GM20431 (cell line): ENCODE results near the gene ARMC8.

Experiments used
- in situ Hi-C: fragments of 300-500 bp; cut with MseI, MboI; formaldehyde crosslinking; loops from one replicate; pipeline ENCODE4 v1.15.0; 2020; ENCODE audit warnings: low sequenced_read_pairs; ENCODE audit not compliant: unreplicated experiment

The ARMC8 gene

DNA sequence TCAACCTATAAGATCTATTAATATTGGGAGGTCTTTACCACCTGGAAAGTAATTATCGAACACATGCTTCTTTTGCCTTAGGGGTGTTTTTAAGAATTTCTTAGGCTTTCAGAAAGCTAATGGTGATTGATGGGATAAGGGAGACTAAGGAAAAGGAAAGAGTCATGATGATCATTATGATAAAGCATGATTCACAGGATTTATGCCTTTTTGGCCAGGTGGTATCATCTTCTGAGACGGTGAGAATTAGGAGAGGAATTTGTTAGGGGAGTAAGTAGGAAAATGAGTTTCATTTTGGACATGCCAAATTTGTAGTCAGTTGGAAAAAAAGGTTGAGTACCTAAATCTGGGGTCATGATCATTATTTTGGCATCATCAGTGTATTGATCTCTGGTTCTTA lies 8.9 kb downstream of the ARMC8 start:
- in situ Hi-C loops: no loop called here

DNA sequence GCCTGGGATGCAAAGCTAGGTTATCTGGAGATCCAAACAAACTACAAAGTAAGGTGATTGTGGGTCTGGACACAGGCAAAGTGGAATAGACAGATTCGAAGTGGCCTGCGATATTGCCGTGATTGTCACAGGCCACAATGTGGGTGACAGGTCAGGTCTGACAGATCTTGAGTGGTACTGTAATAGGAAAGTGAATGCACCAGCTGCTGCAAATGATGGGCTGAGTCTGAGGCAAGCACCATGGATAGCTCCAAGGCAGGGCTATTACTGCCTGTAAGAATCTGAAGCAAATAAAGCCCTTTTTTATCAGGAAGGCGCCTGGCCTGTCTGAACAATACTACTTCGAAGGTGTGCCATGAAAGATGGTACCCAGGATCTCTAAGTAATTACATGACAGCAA lies 10.0 kb downstream of the ARMC8 start:
- in situ Hi-C loops: no loop called here

DNA sequence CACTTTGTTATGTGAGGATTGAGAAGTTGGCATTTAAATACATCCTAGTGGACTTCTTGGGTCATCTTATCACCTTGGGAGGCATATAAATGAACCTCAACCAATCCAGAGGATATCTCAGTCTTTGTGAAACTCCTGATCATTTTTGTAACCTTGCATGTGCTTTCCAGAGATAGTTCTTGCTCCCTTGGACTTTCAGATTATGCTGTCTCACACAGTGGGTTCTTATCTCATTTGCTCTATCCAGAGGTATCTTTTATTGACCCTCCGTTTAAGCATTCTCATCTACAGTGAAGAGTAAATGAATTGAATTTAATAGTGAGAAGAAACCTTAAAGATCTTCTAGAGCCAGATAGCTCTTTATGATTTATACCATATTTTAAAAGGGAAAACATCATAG lies 10.4 kb downstream of the ARMC8 start:
- in situ Hi-C loops: no loop called here

DNA sequence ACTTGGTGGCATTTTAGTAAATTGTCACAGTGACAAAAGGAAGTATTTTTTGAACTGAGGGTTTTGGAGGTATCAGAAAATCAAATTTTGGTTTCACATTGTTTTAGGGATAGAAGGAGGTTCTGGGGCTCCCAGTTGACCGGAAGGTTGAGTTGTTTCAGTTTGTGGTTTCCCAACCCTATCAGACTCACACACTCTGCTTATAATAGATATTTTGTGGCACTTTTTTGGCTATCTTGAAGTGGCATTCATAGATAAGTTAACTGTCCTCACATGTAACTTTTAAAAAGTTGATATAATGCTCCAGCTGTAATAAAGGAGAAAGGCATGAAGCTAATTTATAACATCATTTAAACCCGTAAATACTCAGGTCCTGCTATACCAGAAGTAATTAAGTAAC lies 12.8 kb downstream of the ARMC8 start:
- in situ Hi-C loops: no loop called here

DNA sequence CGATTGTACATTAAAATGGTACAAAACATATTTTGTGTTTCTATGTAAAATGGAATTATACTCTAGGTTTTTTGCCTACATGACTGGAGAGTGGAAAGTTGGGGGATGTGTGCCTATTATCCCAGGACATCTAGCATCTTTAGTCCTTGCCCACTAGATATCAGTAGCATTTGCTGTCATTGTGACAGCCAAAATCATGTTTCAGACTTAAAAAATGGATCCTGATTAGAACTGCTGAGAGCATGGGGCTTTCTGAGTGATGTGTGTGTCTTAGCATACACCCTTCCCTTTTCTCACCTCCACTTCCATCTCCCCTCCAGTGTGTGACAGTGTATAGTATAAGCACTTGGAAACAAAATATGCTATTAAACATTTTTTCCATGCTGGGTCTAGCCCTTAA lies 13.3 kb downstream of the ARMC8 start:
- in situ Hi-C loops: no loop called here

DNA sequence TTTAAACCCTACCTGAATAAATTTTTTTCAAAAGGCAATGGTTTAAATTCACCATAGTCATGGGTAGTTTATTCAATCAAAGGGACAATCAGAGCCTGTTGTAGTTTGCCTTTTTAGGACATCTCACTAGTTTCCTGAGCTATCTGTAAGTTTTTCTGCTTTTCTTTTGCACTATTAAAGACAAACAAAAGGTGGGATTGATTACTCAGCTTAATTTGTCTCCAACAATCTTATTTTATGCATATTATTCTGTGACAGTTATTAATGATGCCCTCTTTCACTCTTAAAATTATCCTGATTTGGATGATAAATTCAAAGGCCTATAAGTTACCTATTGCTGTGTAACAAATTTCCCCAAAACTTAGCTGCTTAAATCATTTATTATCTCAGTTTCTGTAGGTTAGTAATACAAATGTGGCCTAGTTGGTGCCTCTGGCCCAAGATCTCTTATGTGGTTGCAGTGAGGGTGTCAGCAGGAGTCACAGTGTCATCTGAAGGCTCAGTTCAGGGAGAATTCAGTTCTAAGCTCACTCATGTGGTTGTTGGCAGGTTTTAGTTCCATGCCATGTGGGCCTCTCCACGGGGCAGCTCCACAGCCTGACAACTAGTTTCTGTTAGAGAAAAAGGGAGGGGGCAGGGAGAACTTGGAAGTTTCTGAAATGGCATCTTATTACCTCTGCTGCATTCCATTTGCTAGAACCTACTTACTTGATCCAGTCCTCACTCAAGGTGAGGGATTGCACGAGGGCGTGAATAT lies 16.0 kb downstream of the ARMC8 start:
- in situ Hi-C loops: no loop called here

DNA sequence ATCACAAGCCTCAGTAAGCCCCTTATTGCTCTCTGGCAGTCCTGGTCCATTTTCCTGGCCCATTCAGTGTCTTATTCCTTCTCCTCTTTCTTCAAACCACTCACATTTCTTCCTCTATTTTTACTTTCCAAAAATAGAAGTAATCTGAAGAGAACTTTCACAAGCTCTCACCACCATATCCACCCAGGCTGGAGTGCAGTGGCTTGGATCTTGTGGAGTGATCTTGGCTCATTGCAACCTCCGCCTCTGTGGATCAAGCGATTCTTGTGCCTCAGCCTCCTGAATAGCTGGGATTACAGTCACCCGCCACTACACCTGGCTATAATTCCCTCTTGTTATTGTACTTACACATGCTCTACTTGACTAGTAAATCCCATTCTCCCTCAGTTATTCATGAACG lies 16.8 kb downstream of the ARMC8 start:
- in situ Hi-C loops: no loop called here

DNA sequence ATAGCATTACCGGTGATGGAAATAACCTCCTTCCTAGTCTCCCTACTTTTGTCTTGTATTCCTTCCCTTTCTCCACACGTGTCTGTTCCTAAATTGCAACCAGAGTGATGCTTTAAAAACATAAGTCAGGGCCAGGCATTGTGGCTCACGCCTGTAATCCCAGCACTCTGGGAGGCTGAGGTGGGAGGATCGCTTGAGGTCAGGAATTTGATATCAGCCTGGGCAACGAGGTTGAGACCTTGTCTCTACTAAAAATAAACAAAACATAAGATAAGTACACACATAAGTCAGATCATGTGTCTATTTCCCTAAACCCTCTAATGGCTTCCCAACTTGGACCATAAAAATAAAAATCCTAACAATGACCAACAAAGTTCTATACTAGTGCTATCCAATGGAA lies 18.4 kb downstream of the ARMC8 start:
- in situ Hi-C loops: no loop called here

DNA sequence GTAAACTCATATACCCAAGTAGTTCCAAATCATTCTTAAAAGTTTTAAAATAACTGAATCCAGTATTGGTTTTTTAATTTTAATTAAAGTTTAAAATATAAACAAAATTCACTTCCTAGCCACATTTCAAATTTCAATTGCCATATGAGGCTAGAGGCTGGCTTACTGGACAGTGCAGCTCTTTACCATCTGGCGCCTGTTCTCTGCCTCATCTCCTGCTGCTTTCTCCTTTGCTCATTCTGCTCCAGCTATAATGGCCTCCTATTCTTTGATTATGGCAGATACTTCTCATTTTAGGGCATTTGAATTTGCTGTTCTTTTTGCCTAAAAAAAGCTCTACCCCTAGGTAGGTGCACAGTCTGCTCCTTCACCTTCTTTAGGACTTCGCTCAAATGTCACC lies 19.1 kb downstream of the ARMC8 start:
- in situ Hi-C loops: no loop called here

DNA sequence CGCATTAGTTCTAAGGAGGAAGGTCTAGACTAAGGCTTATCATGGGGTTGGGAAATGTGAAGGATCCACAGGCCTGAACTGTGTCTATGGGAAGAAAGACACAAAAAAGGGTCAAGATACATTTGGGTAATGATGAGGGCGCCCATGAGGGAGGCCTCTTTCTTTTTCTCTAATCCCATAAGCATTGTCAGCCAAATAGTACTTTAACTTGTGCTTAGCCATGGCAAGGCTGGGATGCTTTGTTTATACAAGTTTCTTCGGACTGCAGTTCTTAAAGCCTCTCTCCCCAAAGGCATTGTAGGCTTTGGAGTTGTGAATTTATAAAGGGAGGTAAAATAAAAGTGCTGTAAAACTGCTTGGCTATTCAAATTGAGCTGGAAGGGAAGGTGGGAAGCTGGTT lies 23.4 kb downstream of the ARMC8 start:
- in situ Hi-C loops: no loop called here

DNA sequence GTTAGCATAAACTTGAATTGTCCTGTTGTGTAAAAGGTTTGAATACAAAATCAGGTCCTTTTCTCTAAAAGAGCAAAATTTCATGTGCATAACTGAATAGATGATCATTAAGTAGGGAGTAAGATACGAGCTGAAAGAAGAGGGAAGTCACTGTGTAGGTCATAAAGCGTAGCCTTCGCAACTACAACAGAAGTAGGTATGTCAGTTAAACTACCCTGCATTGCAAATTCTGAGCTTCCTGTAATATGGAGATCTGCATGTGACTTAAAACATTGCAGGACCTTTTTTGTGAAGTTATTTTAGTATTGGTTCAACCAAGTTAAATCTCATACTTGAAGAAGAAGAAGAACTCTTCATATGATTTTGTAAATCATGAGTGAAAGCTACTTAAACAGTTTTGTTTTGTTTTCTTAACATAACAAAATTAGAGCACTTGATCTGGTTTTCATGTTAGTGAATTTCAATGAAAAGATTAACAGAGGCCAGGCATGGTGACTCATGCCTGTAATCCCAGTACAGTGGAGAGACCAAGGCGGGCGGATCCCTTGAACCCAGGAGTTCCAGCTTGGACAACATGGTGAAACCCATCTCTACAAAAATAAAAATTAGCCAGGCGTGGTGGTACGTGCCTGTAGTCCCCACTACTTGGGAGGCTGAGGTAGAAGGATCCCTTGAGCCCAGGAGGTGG lies 26.4 kb downstream of the ARMC8 start:
- in situ Hi-C loops: no loop called here

DNA sequence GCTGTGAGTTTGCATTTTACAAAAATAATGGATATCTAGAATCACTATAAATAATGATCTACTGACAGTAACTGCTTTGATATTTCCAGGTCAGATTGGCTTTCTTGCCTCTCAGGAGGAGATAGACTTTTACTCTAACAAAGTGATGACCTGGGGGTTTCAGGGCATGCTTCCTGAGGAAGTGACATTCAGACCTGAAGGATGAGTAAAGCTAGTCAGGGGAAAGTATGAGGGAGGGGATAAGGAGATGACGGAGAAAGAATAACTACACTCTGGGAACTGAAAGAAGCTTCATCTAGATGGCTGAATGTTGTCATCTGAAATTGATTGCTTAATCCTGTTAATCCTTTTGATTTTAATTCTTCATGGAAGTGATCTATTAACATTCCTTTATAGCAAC lies 32.2 kb downstream of the ARMC8 start:
- in situ Hi-C loops: no loop called here

DNA sequence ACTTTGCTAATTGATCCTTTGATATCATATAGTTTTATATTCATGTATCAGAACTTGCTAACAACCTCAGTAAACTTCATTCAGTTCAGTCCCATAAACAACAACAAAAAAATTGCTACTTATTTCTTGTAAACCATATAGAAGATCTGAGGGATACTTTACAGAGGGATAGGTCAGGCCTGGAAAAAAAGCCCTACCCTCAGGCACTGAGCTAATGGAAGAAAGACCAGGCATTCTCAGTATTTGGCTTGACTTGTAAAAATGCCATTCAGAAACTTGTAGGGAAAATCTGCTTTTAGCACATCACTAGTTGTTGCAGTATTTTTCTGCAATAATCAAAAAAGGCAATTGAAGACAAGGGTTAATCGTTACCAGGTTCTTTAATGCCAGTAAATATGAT lies 33.1 kb downstream of the ARMC8 start:
- in situ Hi-C loops: no loop called here

DNA sequence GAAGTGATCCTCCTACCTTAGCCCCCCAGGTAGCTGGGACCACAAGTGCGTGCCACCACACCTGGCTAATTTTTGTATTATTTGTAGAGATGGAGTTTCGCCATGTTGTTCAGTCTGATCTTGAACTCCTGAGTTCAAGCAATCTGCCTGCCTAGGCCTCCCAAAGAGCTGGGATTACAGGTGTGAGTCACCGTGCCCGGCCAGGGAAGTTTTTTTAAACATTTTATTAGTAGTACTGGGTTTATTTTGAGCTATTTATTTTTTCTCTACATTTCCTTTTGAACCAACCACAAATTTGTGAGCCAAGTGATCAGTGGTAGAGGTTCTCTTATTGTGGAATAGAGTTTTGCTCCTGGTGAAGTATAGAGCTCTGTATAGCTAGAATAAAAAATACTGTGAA lies 33.7 kb downstream of the ARMC8 start:
- in situ Hi-C loops: no loop called here

DNA sequence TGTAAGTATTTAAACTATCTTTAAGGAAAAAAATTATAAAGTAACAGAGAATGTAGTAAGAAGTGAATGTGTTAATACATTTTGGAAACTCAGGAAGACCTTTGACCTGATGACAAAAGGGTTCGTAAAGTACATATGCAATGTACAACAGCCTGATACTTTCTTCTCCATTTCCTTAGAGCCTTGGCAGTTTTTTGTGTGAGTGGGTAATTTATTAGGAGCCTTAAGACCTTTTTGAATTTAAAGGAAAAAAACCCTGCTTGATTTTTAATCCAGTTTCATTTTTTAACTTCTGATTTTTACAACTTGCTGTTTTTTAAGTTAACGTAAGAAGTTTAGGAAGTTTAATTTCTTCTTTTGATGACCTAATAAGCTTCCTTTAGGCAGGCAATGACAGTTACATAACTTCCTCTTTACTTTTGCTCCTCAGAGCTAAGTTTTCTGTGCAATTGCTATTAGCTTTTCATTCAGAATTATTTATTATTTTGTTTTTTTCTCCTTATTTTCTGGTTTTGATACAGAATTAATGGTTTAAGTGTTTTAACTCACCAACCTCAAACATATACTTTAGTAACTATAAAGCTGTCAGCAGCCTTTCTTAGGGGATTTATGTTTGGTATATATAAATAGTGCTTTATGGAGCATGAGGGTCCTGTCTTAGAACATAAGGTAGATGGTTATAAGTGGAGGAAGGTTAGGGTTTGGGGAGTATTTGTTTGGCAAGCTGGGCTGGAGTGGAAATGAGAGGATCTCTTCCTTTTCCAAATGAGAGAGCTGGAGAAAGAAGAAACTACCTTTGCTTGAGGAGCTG lies 35.2 kb downstream of the ARMC8 start:
- in situ Hi-C loops: no loop called here

DNA sequence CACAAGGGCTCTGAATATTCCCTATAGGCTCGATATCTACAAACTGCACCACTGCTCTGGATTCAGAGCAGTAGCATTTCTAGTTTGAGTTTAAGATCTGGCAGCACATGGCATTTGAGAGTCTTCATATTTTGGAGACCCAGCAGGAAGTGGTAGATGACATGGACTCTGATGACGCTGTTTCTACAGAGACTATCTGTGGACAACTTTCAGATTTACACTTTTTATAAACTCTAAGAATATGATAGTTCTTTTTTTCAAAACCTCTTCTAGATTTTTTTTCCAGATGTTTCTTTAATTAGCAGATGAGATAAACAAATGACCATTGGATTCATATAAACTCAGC lies 35.8 kb downstream of the ARMC8 start:
- in situ Hi-C loops: no loop called here

DNA sequence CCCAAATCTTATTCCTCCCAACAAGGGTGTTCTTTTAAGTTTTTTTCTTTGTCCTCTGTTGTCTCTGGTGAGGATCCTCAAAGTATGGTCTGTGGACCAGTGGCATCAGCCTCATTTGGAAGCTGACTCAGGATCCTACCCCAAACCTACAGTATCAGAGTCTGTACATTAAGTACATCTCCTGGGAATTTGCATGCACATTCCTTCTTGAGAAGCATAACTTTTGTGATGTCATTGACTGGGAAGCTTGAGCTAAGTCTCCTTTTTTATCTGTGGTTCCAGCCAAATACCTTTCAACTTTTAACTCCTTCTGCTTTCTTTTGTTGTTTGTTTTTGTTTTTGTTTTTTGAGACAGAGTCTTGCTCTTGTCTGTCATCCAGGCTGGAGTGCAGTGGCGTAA lies 40.5 kb downstream of the ARMC8 start:
- in situ Hi-C loops: no loop called here

DNA sequence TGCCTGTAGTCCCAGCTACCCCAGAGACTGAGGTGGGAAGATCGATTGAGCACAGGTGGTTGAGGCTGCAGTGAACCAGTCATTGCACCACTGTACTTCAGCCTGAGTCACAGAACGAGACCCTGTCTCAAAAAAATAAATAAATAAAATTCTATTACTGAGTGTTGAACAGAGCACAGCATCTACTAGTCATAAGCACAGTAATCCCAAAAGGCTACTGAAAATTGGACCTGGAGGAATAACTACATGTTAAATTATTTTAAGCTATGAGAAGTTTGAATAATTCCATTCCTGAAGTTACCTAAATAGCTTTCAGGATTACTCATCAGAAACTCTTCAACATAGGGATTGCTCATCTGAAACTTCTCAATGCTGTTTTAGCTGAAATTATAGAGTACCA lies 43.4 kb downstream of the ARMC8 start:
- in situ Hi-C loops: no loop called here

DNA sequence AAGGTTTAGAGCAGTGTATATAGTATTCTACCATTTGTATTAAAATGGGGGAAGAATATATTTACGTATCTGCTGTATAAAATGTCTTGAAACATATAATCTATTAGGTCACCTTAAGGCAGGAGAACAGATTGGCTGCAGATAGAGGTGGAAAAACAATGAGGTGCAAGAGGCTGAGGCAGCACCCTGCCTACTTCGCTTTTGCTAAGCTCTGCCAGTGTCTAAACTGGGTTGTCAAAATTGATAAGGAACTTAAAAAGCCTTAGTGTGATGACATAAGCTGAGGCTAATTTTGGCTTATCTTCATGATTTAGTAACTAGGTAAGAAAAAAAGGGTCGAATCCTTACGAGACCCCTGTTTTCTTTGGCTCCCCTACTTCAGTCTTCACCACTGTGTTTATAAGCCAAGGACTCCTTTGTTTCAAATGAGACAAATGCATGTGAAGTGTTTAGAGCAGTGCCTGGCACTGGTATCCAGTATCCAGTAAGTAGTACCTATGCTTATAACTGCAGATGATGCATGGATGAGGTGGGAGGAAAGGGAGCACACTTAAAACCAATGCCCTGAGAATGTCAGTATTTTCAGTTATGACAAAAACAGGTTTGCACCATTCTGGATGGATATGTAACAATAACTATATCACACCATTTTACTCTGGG lies 45.7 kb downstream of the ARMC8 start:
- in situ Hi-C loops: no loop called here

DNA sequence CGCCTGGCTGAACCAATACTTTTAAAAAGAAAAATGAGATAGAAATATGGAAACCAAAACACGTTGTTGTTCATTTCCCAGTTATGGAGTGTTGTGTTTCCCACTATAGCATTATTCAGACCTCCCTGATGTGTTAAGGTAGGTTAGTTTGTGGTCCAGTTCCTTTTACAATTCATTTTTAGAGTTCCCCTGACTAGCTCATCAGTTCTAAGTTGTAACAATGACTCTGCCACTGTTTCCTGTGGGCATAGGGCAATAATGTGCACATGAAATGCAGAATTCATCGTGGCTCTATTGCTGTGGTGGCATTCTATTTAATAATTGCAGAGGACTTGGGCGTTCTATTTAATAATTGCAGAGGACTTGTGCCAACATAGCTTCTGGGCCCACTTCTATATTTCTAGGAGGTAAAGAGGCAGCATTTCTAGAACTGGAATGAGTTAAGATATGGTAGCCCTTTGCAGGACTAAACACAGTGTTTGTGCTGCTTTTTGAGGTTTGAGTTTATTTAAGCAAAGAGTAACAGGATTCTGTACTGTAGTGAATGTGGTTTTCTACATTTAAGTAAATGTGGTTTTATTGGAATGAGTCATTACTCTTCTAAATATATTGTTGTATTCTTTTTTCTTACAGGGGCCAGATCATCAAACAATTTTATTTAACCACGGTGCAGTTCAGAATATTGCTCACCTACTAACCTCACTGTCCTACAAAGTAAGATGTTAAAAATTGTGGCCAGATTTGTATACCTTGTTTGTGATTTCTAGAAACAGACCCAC lies 47.5 kb downstream of the ARMC8 start:
- in situ Hi-C loops: no loop called here
